ENCODE measurements around the gene RAC2.

- TF ChIP-seq, protein P1, sequence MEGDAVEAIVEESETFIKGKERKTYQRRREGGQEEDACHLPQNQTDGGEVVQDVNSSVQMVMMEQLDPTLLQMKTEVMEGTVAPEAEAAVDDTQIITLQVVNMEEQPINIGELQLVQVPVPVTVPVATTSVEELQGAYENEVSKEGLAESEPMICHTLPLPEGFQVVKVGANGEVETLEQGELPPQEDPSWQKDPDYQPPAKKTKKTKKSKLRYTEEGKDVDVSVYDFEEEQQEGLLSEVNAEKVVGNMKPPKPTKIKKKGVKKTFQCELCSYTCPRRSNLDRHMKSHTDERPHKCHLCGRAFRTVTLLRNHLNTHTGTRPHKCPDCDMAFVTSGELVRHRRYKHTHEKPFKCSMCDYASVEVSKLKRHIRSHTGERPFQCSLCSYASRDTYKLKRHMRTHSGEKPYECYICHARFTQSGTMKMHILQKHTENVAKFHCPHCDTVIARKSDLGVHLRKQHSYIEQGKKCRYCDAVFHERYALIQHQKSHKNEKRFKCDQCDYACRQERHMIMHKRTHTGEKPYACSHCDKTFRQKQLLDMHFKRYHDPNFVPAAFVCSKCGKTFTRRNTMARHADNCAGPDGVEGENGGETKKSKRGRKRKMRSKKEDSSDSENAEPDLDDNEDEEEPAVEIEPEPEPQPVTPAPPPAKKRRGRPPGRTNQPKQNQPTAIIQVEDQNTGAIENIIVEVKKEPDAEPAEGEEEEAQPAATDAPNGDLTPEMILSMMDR (conservative IDR thresholded peaks at IDR 0.05): no peak
- TF ChIP-seq EZH2 (IDR thresholded peaks at IDR 0.05; ENCODE audit: low read depth): no peak
Observed at GRCh38 chr22:37269936-37270678, 26.0 kb upstream of the RAC2 start.
